SH-SY5Y (cell line): ENCODE results near the gene PLCG2.

Experiments used
- GATA2 ChIP-seq: IDR thresholded peaks from 2 replicates; pipeline ENCODE4 v1.6.1; 2011; ENCODE audit warnings: mild to moderate bottlenecking, low read depth, low read length
- GATA3 ChIP-seq: IDR thresholded peaks from 2 replicates; pipeline ENCODE4 v1.6.1; 2011; ENCODE audit warnings: low read depth, mild to moderate bottlenecking, low read length, moderate library complexity

DNA sequence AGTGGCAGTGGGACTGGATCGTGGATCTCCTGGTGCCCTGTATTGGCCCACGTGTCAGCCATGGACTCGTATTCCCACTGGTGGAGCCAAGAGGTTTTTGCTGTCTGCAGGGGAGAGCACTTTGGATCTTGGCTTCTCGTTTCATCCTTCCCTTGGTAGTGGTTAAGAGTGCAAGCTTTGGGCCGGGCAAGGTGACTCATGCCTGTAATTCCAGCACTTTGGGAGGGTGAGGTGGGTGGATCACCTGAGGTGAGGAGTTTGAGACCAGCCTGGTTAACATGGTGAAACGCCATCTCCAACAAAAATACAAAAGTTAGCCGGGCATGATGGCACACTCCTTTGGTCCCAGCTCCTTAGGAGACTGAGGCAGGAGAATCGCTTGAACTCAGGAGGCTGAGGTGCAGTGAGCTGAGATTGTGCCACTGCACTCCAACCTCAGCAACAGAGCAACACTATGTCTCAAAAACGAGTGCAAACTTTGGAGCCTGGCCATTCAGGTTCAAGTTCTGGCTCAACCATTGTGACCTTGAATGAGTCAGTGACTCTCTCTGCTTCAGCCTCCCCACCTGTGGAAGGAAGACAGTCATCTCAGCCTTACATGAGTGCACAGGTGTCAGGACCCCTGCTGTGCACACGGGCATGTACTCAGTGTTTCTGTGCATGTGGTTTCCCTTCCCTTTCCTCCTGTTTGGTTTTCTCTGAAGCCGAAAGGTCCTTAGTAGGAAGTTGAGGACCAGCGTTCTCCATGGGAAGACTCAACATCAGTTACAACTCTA, 57.4 kb downstream of the PLCG2 start:
- TF ChIP-seq GATA2 (no peak), GATA3 (no peak)
